Measurements from ENCODE around the gene BZW2. TPM values are rescaled to one million over a fixed set of nuclear protein-coding genes. Genes with fewer than 3 reads are reported as not detected.

BZW2 gene
- total RNA-seq, 4 donors from 2014 or later = 16.1 to 135 (median 70.9) TPM

GRCh38 chr7:16693601-16694318 is 47.8 kb downstream of the BZW2 start:
- WGBS, 2 donors (ENCODE audit: low coverage in 1 of 2) = 93 to 97% methylated on average over 2 of the region's 2 CpGs
- peaks cover 0 to 51% (median 19%) of the 10 kb centered on the region in 4 donors for H3K36me3 ChIP-seq

GRCh38 chr7:16694806-16695205 is 48.8 kb downstream of the BZW2 start:
- peaks cover 0 to 49% (median 23%) of the 10 kb centered on the region in 4 donors for H3K36me3 ChIP-seq
- H3K9me3 ChIP-seq = no peaks in the 10 kb centered on the region
- DNase-seq = no peak
- no peak overlapping the region for H3K27ac ChIP-seq
- intact Hi-C loops (cut with DNase I; ENCODE audit: low total_unique reads) = no loop called here
- H3K27me3 ChIP-seq = no peaks in the 10 kb centered on the region
- in situ Hi-C loops (cut with MboI; ENCODE audit: low pct_ligation_motif_present in 1 of 4, low pct_unique_long_range_greater_than_20kb in 1 of 4, low sequenced_read_pairs in 3 of 4) = loop anchor here in 3 of 4 donors (10.0 to 25.0 kb wide), 2 partner anchors 217 to 220 kb away; no protein-coding TSS in a partner anchor
- 94 to 100% methylated on average over 3 to 6 of the region's 6 CpGs for WGBS, 2 donors (ENCODE audit: low coverage in 1 of 2)
- no peak overlapping the region for H3K4me3 ChIP-seq
- TF ChIP-seq POLR2A (IDR thresholded peaks at IDR 0.05) (no peak), CTCF (IDR thresholded peaks at IDR 0.05) (no peak), EP300 (IDR thresholded peaks at IDR 0.05; ENCODE audit: low read depth) (no peak), POLR2AphosphoS5 (IDR thresholded peaks at IDR 0.05) (no peak)
- no peaks in the 10 kb centered on the region for H3K4me1 ChIP-seq

More at GRCh38 chr7:16693601-16694318, 47.8 kb downstream of the BZW2 start:
- no peaks in the 10 kb centered on the region for H3K4me1 ChIP-seq
- no peaks in the 10 kb centered on the region for H3K9me3 ChIP-seq
- in situ Hi-C loops (cut with MboI; ENCODE audit: low pct_ligation_motif_present in 1 of 4, low pct_unique_long_range_greater_than_20kb in 1 of 4, low sequenced_read_pairs in 3 of 4) (loop anchor here in 3 of 4 donors (10.0 to 25.0 kb wide), 2 partner anchors 219 to 221 kb away; no protein-coding TSS in a partner anchor), intact Hi-C loops (cut with DNase I; ENCODE audit: low total_unique reads) (no loop called here)
- no peak for TF ChIP-seq EP300 (IDR thresholded peaks at IDR 0.05; ENCODE audit: low read depth)
- no peak for TF ChIP-seq POLR2AphosphoS5 (IDR thresholded peaks at IDR 0.05)
- TF ChIP-seq POLR2A (IDR thresholded peaks at IDR 0.05) = no peak
- no peak for TF ChIP-seq CTCF (IDR thresholded peaks at IDR 0.05)
- no peaks in the 10 kb centered on the region for H3K27me3 ChIP-seq
- DNase-seq = no peak
- H3K27ac ChIP-seq = no peak overlapping the region
- H3K4me3 ChIP-seq = no peak overlapping the region

- intact Hi-C loops (cut with DNase I; ENCODE audit: low total_unique reads) (no loop called here), in situ Hi-C loops (cut with MboI; ENCODE audit: low pct_ligation_motif_present in 1 of 4, low pct_unique_long_range_greater_than_20kb in 1 of 4, low sequenced_read_pairs in 3 of 4) (loop anchor here in 3 of 4 donors (10.0 to 25.0 kb wide), 2 partner anchors 217 to 219 kb away; no protein-coding TSS in a partner anchor)
- Histone ChIP-seq H3K4me3 (no peak overlapping the region), H3K9me3 (no peaks in the 10 kb centered on the region), H3K36me3 (peaks cover 0 to 48% (median 23%) of the 10 kb centered on the region in 4 donors), H3K4me1 (no peaks in the 10 kb centered on the region), H3K27ac (no peak overlapping the region), H3K27me3 (no peaks in the 10 kb centered on the region)
- no peak for TF ChIP-seq EP300 (IDR thresholded peaks at IDR 0.05; ENCODE audit: low read depth)
- peak; percentile 37 to 68 (median 56) for TF ChIP-seq CTCF (IDR thresholded peaks at IDR 0.05)
- peak; percentile 14 for DNase-seq
- 77 to 82% methylated on average over 3 to 4 of the region's 4 CpGs for WGBS, 2 donors (ENCODE audit: low coverage in 1 of 2)
Observed at GRCh38 chr7:16695621-16696237, 49.7 kb downstream of the BZW2 start.

GRCh38 chr7:16697507-16698199 is 51.7 kb downstream of the BZW2 start:
- Histone ChIP-seq H3K4me3 (no peak overlapping the region), H3K9me3 (no peaks in the 10 kb centered on the region), H3K36me3 (peaks cover 0 to 48% (median 22%) of the 10 kb centered on the region in 4 donors), H3K27me3 (no peaks in the 10 kb centered on the region), H3K4me1 (no peaks in the 10 kb centered on the region), H3K27ac (no peak overlapping the region)
- 91 to 94% methylated on average over 8 of the region's 8 CpGs for WGBS, 2 donors (ENCODE audit: low coverage in 1 of 2)
- DNase-seq = no peak
- intact Hi-C loops (cut with DNase I; ENCODE audit: low total_unique reads) = no loop called here
- TF ChIP-seq POLR2AphosphoS5 (IDR thresholded peaks at IDR 0.05) = no peak
- no peak for TF ChIP-seq POLR2A (IDR thresholded peaks at IDR 0.05)
- no peak for TF ChIP-seq EP300 (IDR thresholded peaks at IDR 0.05; ENCODE audit: low read depth)
- TF ChIP-seq CTCF (IDR thresholded peaks at IDR 0.05) = no peak
- in situ Hi-C loops (cut with MboI; ENCODE audit: low pct_ligation_motif_present in 1 of 4, low pct_unique_long_range_greater_than_20kb in 1 of 4, low sequenced_read_pairs in 3 of 4) = loop anchor here in 3 of 4 donors (10.0 to 25.0 kb wide), 2 partner anchors 215 to 217 kb away; no protein-coding TSS in a partner anchor

All from transverse colon (tissue), 4 donors.